Gastroesophageal sphincter (tissue), 2 donors: Measurements from ENCODE around the gene RPGR.

Experiments used
- EP300 ChIP-seq: sonication (generic); formaldehyde crosslinking; IDR thresholded peaks from one replicate; pipeline ENCODE4 v1.6.1; 2017; ENCODE audit warnings: antibody characterized with exemption, mild to moderate bottlenecking
- POLR2A ChIP-seq, 2 donors: fragments of 450-650 bp; IDR thresholded peaks; one replicate each; pipeline ENCODE4 v1.6.1; 2017; ENCODE audit warnings: antibody characterized with exemption in 2 of 2, mild to moderate bottlenecking in 2 of 2, moderate library complexity in 1 of 2

DNA sequence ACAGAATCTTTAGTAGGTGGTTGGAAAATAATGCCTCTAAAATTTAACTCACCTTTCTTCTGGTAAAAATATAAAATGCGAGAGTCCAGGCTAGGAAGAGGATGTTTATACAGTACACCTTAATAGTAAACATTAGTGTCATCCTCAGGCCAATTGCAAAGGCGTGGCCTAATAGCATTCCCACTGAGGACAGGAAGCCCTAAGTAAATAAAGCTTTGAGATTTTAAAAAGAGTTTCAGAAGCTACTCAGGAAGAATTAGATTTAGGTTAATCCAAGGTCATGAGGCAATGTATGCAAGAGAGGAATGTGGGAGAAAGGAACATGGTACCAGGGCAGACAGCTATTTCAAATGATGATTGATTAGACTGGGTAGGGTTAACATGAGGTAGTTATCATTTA, 49.5 kb downstream of the RPGR start:
- TF ChIP-seq POLR2A (IDR thresholded peaks at IDR 0.05) (no peak), EP300 (no peak)
